Endothelial cell (in vitro differentiated cells): Measurements from ENCODE around the gene TMEM115. TPM values are rescaled to one million over a fixed set of nuclear protein-coding genes. Genes with fewer than 3 reads are reported as not detected.

Experiments used
- DNase-seq: peaks from one replicate; pipeline ENCODE4 v3.0.0; 2021; ENCODE audit warnings: low spot score
- H3K27ac Mint-ChIP-seq: one replicate; pipeline ENCODE4 v1.8.0; 2021; ENCODE audit warnings: mixed read lengths, inconsistent platforms; ENCODE audit not compliant: unreplicated experiment
- H3K27me3 Mint-ChIP-seq: one replicate; pipeline ENCODE4 v1.8.0; 2021; ENCODE audit warnings: mild to moderate bottlenecking, moderate library complexity, mixed read lengths, inconsistent platforms; ENCODE audit not compliant: unreplicated experiment
- H3K36me3 Mint-ChIP-seq: one replicate; pipeline ENCODE4 v1.8.0; 2021; ENCODE audit warnings: mild to moderate bottlenecking, low read depth, mixed read lengths, inconsistent platforms; ENCODE audit not compliant: unreplicated experiment
- H3K4me1 Mint-ChIP-seq: one replicate; pipeline ENCODE4 v1.8.0; 2021; ENCODE audit warnings: mild to moderate bottlenecking, mixed read lengths, inconsistent platforms; ENCODE audit not compliant: unreplicated experiment
- H3K4me3 Mint-ChIP-seq: one replicate; pipeline ENCODE4 v1.8.0; 2021; ENCODE audit warnings: mild to moderate bottlenecking, mixed read lengths, inconsistent platforms; ENCODE audit not compliant: unreplicated experiment
- H3K9me3 Mint-ChIP-seq: one replicate; pipeline ENCODE4 v1.8.0; 2021; ENCODE audit warnings: mixed read lengths, inconsistent platforms; ENCODE audit not compliant: unreplicated experiment
- total RNA-seq: library from RNA; stranded (reverse); fragmentation: NEBNext Ultra II Directional; extraction: Animal tissue kit (Norgen Biotek cat#: 25700); gene quantifications from one replicate; pipeline ENCODE4 v1.2.1, GENCODE V29; 2021; ENCODE audit not compliant: unreplicated experiment
- TF ChIP-seq, protein P1 (sequence below): fragments of 200-600 bp; sonication (generic); IDR thresholded peaks from one replicate; pipeline ENCODE4 v1.5.0; 2021; ENCODE audit warnings: antibody characterized with exemption; ENCODE audit not compliant: unreplicated experiment

The TMEM115 gene
- total RNA-seq, 1 donor from 2014 or later, result 44.9 TPM

DNA sequence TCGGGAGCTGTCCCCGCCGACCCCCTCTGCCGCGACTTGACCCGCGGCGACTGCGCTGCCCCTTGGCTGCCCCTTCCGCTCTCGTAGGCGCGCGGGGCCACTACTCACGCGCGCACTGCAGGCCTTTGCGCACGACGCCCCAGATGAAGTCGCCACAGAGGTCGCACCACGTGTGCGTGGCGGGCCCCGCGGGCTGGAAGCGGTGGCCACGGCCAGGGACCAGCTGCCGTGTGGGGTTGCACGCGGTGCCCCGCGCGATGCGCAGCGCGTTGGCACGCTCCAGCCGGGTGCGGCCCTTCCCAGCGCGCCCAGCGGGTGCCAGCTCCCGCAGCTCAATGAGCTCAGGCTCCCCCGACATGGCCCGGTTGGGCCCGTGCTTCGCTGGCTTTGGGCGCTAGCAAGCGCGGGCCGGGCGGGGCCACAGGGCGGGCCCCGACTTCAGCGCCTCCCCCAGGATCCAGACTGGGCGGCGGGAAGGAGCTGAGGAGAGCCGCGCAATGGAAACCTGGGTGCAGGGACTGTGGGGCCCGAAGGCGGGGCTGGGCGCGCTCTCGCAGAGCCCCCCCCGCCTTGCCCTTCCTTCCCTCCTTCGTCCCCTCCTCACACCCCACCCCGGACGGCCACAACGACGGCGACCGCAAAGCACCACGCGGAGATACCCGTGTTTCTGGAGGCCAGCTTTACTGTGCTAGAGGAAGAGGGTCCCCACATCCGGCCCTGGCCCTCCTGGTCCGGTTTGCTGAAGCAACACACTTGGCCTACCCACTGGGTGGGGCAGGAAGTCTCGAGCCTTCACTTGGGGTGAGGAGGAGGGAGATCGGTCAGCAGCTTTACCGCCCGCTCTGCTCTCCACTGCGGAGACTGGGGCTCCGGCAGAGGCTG is 18.6 kb downstream of the TMEM115 start, which contains the start of gene RASSF1:
Gene RASSF1, minus strand, starts transcription at position 389 of the 882 bp plus-strand sequence. Its CDS starts 31 bp downstream, at position 358.
- no peaks in the 10 kb centered on the region for H3K9me3 Mint-ChIP-seq
- peak within 1 kb of the TSS; percentile 76 for H3K4me3 Mint-ChIP-seq
- peaks cover 27% of the 10 kb centered on the region for H3K27me3 Mint-ChIP-seq
- DNase-seq, result no peak
- peaks cover 26% of the 10 kb centered on the region for H3K4me1 Mint-ChIP-seq
- no peak within 1 kb of the TSS for H3K27ac Mint-ChIP-seq
- peaks cover 10% of the 10 kb centered on the region for H3K36me3 Mint-ChIP-seq
- TF ChIP-seq, protein P1, sequence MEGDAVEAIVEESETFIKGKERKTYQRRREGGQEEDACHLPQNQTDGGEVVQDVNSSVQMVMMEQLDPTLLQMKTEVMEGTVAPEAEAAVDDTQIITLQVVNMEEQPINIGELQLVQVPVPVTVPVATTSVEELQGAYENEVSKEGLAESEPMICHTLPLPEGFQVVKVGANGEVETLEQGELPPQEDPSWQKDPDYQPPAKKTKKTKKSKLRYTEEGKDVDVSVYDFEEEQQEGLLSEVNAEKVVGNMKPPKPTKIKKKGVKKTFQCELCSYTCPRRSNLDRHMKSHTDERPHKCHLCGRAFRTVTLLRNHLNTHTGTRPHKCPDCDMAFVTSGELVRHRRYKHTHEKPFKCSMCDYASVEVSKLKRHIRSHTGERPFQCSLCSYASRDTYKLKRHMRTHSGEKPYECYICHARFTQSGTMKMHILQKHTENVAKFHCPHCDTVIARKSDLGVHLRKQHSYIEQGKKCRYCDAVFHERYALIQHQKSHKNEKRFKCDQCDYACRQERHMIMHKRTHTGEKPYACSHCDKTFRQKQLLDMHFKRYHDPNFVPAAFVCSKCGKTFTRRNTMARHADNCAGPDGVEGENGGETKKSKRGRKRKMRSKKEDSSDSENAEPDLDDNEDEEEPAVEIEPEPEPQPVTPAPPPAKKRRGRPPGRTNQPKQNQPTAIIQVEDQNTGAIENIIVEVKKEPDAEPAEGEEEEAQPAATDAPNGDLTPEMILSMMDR, result no peak

DNA sequence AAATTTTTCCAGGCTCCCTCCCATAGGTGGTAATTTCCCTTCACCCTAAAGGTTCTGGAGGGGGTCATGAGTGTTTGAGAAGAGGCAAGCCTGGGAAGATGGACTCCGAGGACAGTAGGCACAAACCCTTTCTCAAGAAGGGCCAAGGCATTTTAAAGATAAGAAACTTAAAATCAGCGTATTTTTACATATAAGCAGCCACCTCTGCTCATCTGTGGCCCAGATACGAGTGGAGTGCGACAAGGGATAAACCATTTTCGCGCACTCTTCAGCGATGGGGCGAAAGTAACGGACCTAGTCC is 19.2 kb downstream of the TMEM115 start:
- Mint-ChIP-seq H3K4me1 (peaks cover 26% of the 10 kb centered on the region), H3K36me3 (peaks cover 10% of the 10 kb centered on the region), H3K9me3 (no peaks in the 10 kb centered on the region), H3K27ac (no peak overlapping the region), H3K4me3 (peak overlapping the region; percentile 76), H3K27me3 (peaks cover 27% of the 10 kb centered on the region)
- TF ChIP-seq, protein P1, result no peak
- DNase-seq, result no peak

DNA sequence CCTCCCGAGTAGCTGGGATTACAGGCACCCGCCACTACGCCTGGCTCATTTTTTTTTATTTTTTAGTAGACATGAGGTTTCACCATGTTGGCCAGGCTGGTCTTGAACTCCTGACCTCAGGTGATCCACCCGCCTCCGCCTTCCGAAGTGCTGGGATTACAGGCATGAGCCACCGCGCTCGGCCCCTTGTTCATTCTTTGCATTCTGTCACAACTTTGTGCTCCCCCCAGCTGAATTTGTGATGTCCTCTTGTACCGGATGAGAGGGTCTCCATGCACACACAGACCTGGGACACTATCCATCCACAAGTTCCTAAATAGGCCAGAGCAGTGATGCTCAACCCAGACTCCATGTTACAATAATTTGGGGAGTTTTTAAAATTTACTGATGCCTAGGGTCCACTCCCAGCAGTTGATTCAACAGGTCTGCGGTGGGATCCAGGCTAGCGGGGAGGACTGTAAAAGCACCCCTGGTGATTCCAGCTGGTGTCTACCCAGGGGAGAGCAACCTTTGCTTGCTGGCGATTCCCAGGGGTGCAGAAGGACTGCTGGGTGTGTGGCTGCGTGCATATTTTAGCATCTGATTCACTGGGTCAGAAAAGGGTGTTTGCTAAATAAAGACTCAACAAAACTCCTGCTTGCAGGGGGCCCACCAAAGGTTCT is 19.7 kb downstream of the TMEM115 start:
- Mint-ChIP-seq H3K9me3 (no peaks in the 10 kb centered on the region), H3K4me1 (peaks cover 27% of the 10 kb centered on the region), H3K27ac (no peak overlapping the region), H3K4me3 (peak overlapping the region; percentile 76), H3K36me3 (peaks cover 10% of the 10 kb centered on the region), H3K27me3 (peaks cover 31% of the 10 kb centered on the region)
- TF ChIP-seq, protein P1, result no peak
- no peak for DNase-seq

DNA sequence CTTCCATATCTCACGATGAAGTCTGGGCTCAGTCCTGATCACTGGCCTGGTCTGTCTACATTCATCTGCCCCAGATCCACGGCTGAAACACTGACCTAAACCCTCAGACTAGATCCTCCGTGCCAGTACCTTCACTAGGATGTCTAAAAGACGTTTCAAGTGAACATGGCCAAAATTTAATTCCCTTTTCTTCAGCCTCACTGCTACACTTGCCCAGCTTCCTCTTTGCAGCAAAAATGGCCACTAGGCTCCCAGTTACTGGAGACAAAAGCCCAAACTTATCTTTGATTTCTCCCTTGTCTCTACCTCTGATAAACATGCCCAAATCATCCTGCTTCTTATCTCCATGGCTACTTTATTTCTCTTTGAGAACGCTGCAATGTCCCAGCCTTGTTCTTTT is 20.4 kb downstream of the TMEM115 start:
- H3K36me3 Mint-ChIP-seq, result peaks cover 10% of the 10 kb centered on the region
- no peaks in the 10 kb centered on the region for H3K9me3 Mint-ChIP-seq
- H3K27me3 Mint-ChIP-seq, result peaks cover 31% of the 10 kb centered on the region
- peak overlapping the region; percentile 13 for H3K27ac Mint-ChIP-seq
- DNase-seq, result no peak
- TF ChIP-seq, protein P1, result no peak
- peak overlapping the region; percentile 79 for H3K4me3 Mint-ChIP-seq
- H3K4me1 Mint-ChIP-seq, result peaks cover 34% of the 10 kb centered on the region
